IPS-11a (cell line): ENCODE results near the gene ZNF577.
"Not testable (repeated sequence)": the region's sequence is repeated elsewhere in the genome, so short reads cannot be mapped to it uniquely, and the experiment has no call there.

ENCODE experiments used
- H3K4me3 ChIP-seq: one replicate; pipeline ENCODE4 v1.5.1; 2013; ENCODE audit warnings: low read depth, low read length, control low read depth

Gene ZNF577

GRCh38 chr19:51887522-51888498 lies at the start of gene ZNF577:
ZNF577 (minus strand) TSS chr19:51887951; CDS start chr19:51880382, 7,569 bp downstream.
- H3K4me3 ChIP-seq = peak within 1 kb of the TSS; percentile 72

GRCh38 chr19:51931921-51932320 lies 44.2 kb upstream of the ZNF577 start:
- H3K4me3 ChIP-seq = no peak overlapping the region

GRCh38 chr19:51927859-51928258 lies 40.1 kb upstream of the ZNF577 start:
- H3K4me3 ChIP-seq = peak overlapping the region; percentile 94

- peak within 1 kb of the TSS; percentile 94 for H3K4me3 ChIP-seq
Observed at GRCh38 chr19:51926784-51927741, 39.3 kb upstream of the ZNF577 start, which contains the start of gene ZNF613. ZNF613 (plus strand) TSS chr19:51927472; CDS start chr19:51936221, 8,749 bp downstream.

GRCh38 chr19:51926426-51926783 lies 38.7 kb upstream of the ZNF577 start:
- H3K4me3 ChIP-seq = peak overlapping the region; percentile 94

- H3K4me3 ChIP-seq = no peak overlapping the region
Observed at GRCh38 chr19:51921949-51922348, 34.2 kb upstream of the ZNF577 start.

- H3K4me3 ChIP-seq = no peak overlapping the region
Observed at GRCh38 chr19:51919606-51920005, 31.9 kb upstream of the ZNF577 start.

- H3K4me3 ChIP-seq = no peak overlapping the region
Observed at GRCh38 chr19:51916167-51916566, 28.4 kb upstream of the ZNF577 start.

GRCh38 chr19:51915324-51915867 lies 27.6 kb upstream of the ZNF577 start:
- no peak overlapping the region for H3K4me3 ChIP-seq

- H3K4me3 ChIP-seq = not testable (repeated sequence)
Observed at GRCh38 chr19:51907981-51908380, 20.2 kb upstream of the ZNF577 start.

- peak overlapping the region; percentile 6 for H3K4me3 ChIP-seq
Observed at GRCh38 chr19:51906108-51906507, 18.4 kb upstream of the ZNF577 start.

GRCh38 chr19:51905639-51906038 lies 17.9 kb upstream of the ZNF577 start:
- H3K4me3 ChIP-seq = not testable (repeated sequence)

- H3K4me3 ChIP-seq = peak overlapping the region; percentile 96
Observed at GRCh38 chr19:51905206-51905605, 17.5 kb upstream of the ZNF577 start.

GRCh38 chr19:51904331-51905165 lies 16.8 kb upstream of the ZNF577 start, which contains the start of gene ZNF649:
ZNF649 (minus strand) TSS chr19:51905017; CDS start chr19:51900107, 4,910 bp downstream.
- H3K4me3 ChIP-seq = peak within 1 kb of the TSS; percentile 96

GRCh38 chr19:51903192-51903591 lies 15.4 kb upstream of the ZNF577 start:
- peak overlapping the region; percentile 96 for H3K4me3 ChIP-seq

- H3K4me3 ChIP-seq = no peak overlapping the region
Observed at GRCh38 chr19:51901860-51902259, 14.1 kb upstream of the ZNF577 start.

GRCh38 chr19:51891193-51891747 lies 3.5 kb upstream of the ZNF577 start:
- H3K4me3 ChIP-seq = no peak overlapping the region

GRCh38 chr19:51889934-51890333 lies 2.2 kb upstream of the ZNF577 start:
- no peak overlapping the region for H3K4me3 ChIP-seq

- H3K4me3 ChIP-seq = no peak overlapping the region
Observed at GRCh38 chr19:51884713-51885112, 3.0 kb downstream of the ZNF577 start.

- H3K4me3 ChIP-seq = no peak overlapping the region
Observed at GRCh38 chr19:51882518-51882917, 5.2 kb downstream of the ZNF577 start.
